Stimulated activated effector memory CD8-positive, alpha-beta T cell treated with anti-CD3 and anti-CD28 coated beads, Interleukin-12 subunit alpha, Interleukin-12 subunit beta, amount 100 ng/mL, for 72 hours (primary cell): Measurements from ENCODE around the gene AGPAT3.

ENCODE experiments used
- ATAC-seq: fragments of 150-1000 bp; cut with Tn5 transposase; 2 replicates; pipeline ENCODE4 v1.10.0; 2021
- DNase-seq, 2 donors: peaks; one replicate each; pipeline ENCODE4 v3.0.0; 2021 to 2022; ENCODE audit warnings: low spot score in 2 of 2
- H3K27ac Mint-ChIP-seq: one replicate; pipeline ENCODE4 v1.8.0; 2022; ENCODE audit warnings: mild to moderate bottlenecking, mixed read lengths
- H3K36me3 Mint-ChIP-seq: one replicate; pipeline ENCODE4 v1.8.0; 2022; ENCODE audit warnings: mild to moderate bottlenecking, mixed read lengths
- H3K4me1 Mint-ChIP-seq: one replicate; pipeline ENCODE4 v1.8.0; 2022; ENCODE audit warnings: mixed read lengths
- H3K4me3 Mint-ChIP-seq: one replicate; pipeline ENCODE4 v1.8.0; 2022; ENCODE audit warnings: mild to moderate bottlenecking, mixed read lengths
- H3K9me3 Mint-ChIP-seq: one replicate; pipeline ENCODE4 v1.8.0; 2022; ENCODE audit warnings: mixed read lengths

The AGPAT3 gene

GRCh38 chr21:43965911-43966585, 101.0 kb downstream of the AGPAT3 start:
- ATAC-seq: no peak
- Mint-ChIP-seq H3K4me3 (no peak overlapping the region), H3K36me3 (peaks cover 52% of the 10 kb centered on the region), H3K4me1 (peaks cover 5% of the 10 kb centered on the region), H3K27ac (no peak overlapping the region), H3K9me3 (no peaks in the 10 kb centered on the region)
- DNase-seq: no peak

GRCh38 chr21:43966946-43967512, 102.0 kb downstream of the AGPAT3 start:
- no peak for DNase-seq
- Mint-ChIP-seq H3K4me1 (peaks cover 5% of the 10 kb centered on the region), H3K27ac (no peak overlapping the region), H3K36me3 (peaks cover 62% of the 10 kb centered on the region), H3K4me3 (no peak overlapping the region), H3K9me3 (no peaks in the 10 kb centered on the region)
- no peak for ATAC-seq

DNA sequence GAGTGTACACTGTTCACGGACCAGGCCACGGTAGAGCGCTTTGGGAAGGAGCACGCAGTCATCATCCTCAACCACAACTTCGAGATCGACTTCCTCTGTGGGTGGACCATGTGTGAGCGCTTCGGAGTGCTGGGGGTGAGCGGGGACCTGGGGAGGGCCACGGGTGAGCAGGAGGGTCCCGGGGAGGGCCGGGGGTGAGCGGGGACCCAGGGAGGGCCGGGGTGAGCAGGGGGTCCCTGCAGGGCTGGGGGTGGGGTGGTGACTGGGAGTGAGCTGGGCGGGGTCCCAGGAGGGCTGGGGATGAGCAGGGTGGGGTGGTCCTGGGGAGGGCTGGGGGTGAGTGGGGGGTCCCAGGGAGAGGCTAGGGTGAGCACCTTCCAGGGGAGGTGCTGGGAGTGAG, 103.0 kb downstream of the AGPAT3 start:
- no peak overlapping the region for H3K27ac Mint-ChIP-seq
- H3K4me3 Mint-ChIP-seq: no peak overlapping the region
- H3K4me1 Mint-ChIP-seq: peaks cover 5% of the 10 kb centered on the region
- peaks cover 58% of the 10 kb centered on the region for H3K36me3 Mint-ChIP-seq
- ATAC-seq: no peak
- DNase-seq: no peak
- H3K9me3 Mint-ChIP-seq: no peaks in the 10 kb centered on the region

GRCh38 chr21:43968410-43969114, 103.5 kb downstream of the AGPAT3 start:
- H3K9me3 Mint-ChIP-seq: no peaks in the 10 kb centered on the region
- ATAC-seq (no peak), DNase-seq (no peak)
- no peak overlapping the region for H3K4me3 Mint-ChIP-seq
- peaks cover 5% of the 10 kb centered on the region for H3K4me1 Mint-ChIP-seq
- H3K36me3 Mint-ChIP-seq: peaks cover 53% of the 10 kb centered on the region
- H3K27ac Mint-ChIP-seq: no peak overlapping the region

DNA sequence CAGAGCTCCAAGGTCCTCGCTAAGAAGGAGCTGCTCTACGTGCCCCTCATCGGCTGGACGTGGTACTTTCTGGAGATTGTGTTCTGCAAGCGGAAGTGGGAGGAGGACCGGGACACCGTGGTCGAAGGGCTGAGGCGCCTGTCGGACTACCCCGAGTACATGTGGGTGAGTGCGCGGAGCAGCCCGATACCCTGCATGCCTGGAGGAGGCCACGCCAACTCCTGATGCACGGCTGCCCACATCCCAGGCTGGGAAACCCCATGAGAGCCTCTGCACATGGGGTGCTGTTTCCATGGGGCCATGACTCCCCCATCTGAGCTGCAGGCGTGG, 104.1 kb downstream of the AGPAT3 start:
- peaks cover 49% of the 10 kb centered on the region for H3K36me3 Mint-ChIP-seq
- ATAC-seq: no peak
- no peak overlapping the region for H3K27ac Mint-ChIP-seq
- H3K4me3 Mint-ChIP-seq: no peak overlapping the region
- peaks cover 5% of the 10 kb centered on the region for H3K4me1 Mint-ChIP-seq
- DNase-seq: no peak
- no peaks in the 10 kb centered on the region for H3K9me3 Mint-ChIP-seq

DNA sequence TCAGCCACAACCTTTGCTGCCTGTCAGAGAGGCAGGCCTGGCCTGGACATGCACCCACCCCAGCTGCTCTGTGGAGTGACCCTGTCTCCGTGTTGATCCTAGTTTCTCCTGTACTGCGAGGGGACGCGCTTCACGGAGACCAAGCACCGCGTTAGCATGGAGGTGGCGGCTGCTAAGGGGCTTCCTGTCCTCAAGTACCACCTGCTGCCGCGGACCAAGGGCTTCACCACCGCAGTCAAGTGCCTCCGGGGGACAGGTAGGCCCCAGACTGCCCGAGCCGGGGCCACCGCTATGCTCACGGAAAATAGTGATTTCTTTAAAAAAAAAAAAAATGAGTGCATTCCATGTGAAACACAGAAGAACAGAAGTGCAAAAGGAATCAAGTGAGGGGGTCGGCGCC, 105.5 kb downstream of the AGPAT3 start:
- peaks cover 40% of the 10 kb centered on the region for H3K36me3 Mint-ChIP-seq
- H3K4me3 Mint-ChIP-seq: no peak overlapping the region
- no peak for DNase-seq
- H3K4me1 Mint-ChIP-seq: peaks cover 15% of the 10 kb centered on the region
- no peaks in the 10 kb centered on the region for H3K9me3 Mint-ChIP-seq
- H3K27ac Mint-ChIP-seq: no peak overlapping the region
- ATAC-seq: no peak

GRCh38 chr21:43971201-43971991, 106.4 kb downstream of the AGPAT3 start:
- Mint-ChIP-seq H3K9me3 (no peaks in the 10 kb centered on the region), H3K27ac (peak overlapping the region; percentile 56), H3K36me3 (peaks cover 40% of the 10 kb centered on the region), H3K4me3 (no peak overlapping the region), H3K4me1 (peaks cover 16% of the 10 kb centered on the region)
- no peak for ATAC-seq
- DNase-seq: no peak

- Mint-ChIP-seq H3K36me3 (peaks cover 42% of the 10 kb centered on the region), H3K4me1 (peaks cover 16% of the 10 kb centered on the region), H3K9me3 (no peaks in the 10 kb centered on the region), H3K27ac (peak overlapping the region; percentile 56), H3K4me3 (no peak overlapping the region)
- ATAC-seq (no peak), DNase-seq (no peak)
These were observed 106.9 kb downstream of the AGPAT3 start for GRCh38 chr21:43971992-43972255.

- peak overlapping the region; percentile 8 for H3K27ac Mint-ChIP-seq
- peaks cover 16% of the 10 kb centered on the region for H3K4me1 Mint-ChIP-seq
- peaks cover 47% of the 10 kb centered on the region for H3K36me3 Mint-ChIP-seq
- no peak for ATAC-seq
- no peak for DNase-seq
- no peaks in the 10 kb centered on the region for H3K9me3 Mint-ChIP-seq
- H3K4me3 Mint-ChIP-seq: no peak overlapping the region
These were observed 108.0 kb downstream of the AGPAT3 start for GRCh38 chr21:43972850-43973633.

- H3K9me3 Mint-ChIP-seq: no peaks in the 10 kb centered on the region
- no peak for ATAC-seq
- H3K4me1 Mint-ChIP-seq: peaks cover 16% of the 10 kb centered on the region
- peaks cover 51% of the 10 kb centered on the region for H3K36me3 Mint-ChIP-seq
- H3K27ac Mint-ChIP-seq: no peak overlapping the region
- no peak overlapping the region for H3K4me3 Mint-ChIP-seq
- DNase-seq: no peak
These were observed 108.6 kb downstream of the AGPAT3 start for GRCh38 chr21:43973634-43973955.

DNA sequence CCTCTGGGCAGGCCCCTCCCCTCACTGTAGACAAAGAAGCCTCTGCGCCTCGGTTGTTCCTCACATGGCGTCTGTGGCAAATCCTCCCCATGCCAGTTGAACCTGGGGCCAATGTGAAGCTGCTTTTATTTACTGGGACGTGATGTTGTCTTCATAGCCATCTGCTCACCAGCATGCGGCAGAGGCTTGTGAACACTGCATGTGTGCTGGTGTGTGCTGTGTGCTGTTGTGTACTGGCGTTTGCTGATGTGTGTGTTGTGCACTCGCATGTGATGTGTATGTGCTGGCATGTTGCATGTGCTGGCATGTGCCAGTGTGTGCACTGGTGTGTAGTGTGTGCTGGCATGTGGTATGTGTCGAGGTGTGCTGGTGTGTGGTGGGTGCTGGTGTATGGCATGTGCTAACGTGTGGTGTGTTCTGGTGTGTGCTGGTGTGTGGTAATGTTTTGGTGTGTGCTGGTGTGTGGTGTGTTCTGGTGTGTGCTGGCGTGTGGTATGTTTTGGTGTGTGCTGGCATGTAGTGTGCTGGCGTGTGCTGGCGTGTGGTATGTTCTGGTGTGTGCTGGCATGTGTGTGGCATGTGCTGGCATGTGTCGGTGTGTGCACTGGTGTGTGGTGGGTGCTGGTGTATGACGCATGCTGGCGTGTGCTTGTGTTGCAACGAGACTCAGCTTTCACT, 109.9 kb downstream of the AGPAT3 start:
- Mint-ChIP-seq H3K4me3 (no peak overlapping the region), H3K4me1 (peaks cover 16% of the 10 kb centered on the region), H3K27ac (peak overlapping the region; percentile 43), H3K36me3 (peaks cover 48% of the 10 kb centered on the region), H3K9me3 (no peaks in the 10 kb centered on the region)
- DNase-seq: no peak
- no peak for ATAC-seq

DNA sequence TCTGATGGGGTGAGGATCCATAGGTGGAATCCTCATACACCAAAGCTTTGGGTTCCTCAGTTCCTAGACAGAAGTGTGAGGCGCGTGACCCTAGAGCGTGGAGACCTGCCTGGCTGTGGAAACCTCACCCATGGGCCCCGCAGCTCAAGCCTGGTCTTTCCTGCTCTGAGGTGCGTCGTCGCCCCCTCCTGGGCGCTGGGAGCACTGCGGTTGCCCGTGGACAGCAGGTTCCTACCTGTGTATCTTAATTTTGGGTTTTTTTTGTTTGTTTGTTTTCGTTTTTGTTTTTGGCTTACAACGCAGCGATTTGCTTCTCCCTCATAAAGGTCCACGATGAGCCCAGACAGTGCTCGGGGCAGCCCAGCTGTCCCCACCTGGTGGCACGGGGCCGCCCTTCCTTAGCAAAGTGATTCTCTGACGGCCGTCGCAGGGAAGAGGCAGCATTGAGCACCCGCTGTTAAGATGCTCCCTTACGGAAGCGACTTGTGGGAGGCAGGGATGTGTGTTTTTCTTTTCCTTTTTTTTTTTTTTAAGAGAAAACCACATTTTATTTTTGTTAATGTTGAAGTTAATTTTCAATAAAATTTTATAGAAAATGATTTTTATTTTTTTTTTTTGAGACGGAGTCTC, 110.6 kb downstream of the AGPAT3 start:
- H3K27ac Mint-ChIP-seq: peak overlapping the region; percentile 43
- DNase-seq: peak; percentile 74 to 89
- H3K4me3 Mint-ChIP-seq: no peak overlapping the region
- H3K36me3 Mint-ChIP-seq: peaks cover 46% of the 10 kb centered on the region
- H3K9me3 Mint-ChIP-seq: no peaks in the 10 kb centered on the region
- ATAC-seq: peak; percentile 91
- H3K4me1 Mint-ChIP-seq: peaks cover 16% of the 10 kb centered on the region

GRCh38 chr21:43976661-43977060, 111.6 kb downstream of the AGPAT3 start:
- no peak overlapping the region for H3K4me3 Mint-ChIP-seq
- no peak overlapping the region for H3K27ac Mint-ChIP-seq
- DNase-seq (no peak), ATAC-seq (no peak)
- H3K36me3 Mint-ChIP-seq: peaks cover 41% of the 10 kb centered on the region
- H3K9me3 Mint-ChIP-seq: no peaks in the 10 kb centered on the region
- peaks cover 16% of the 10 kb centered on the region for H3K4me1 Mint-ChIP-seq

- Mint-ChIP-seq H3K4me1 (peaks cover 16% of the 10 kb centered on the region), H3K9me3 (no peaks in the 10 kb centered on the region), H3K27ac (no peak overlapping the region), H3K4me3 (no peak overlapping the region), H3K36me3 (peaks cover 37% of the 10 kb centered on the region)
- DNase-seq (no peak), ATAC-seq (no peak)
These were observed 113.0 kb downstream of the AGPAT3 start for GRCh38 chr21:43978060-43978459.
